Measurements from ENCODE around the gene AOPEP. TPM values are rescaled to one million over a fixed set of nuclear protein-coding genes. Genes with fewer than 3 reads are reported as not detected.

The AOPEP gene
- total RNA-seq, 2 experiments from 2014 or later: 13.5 to 17.0 TPM

DNA sequence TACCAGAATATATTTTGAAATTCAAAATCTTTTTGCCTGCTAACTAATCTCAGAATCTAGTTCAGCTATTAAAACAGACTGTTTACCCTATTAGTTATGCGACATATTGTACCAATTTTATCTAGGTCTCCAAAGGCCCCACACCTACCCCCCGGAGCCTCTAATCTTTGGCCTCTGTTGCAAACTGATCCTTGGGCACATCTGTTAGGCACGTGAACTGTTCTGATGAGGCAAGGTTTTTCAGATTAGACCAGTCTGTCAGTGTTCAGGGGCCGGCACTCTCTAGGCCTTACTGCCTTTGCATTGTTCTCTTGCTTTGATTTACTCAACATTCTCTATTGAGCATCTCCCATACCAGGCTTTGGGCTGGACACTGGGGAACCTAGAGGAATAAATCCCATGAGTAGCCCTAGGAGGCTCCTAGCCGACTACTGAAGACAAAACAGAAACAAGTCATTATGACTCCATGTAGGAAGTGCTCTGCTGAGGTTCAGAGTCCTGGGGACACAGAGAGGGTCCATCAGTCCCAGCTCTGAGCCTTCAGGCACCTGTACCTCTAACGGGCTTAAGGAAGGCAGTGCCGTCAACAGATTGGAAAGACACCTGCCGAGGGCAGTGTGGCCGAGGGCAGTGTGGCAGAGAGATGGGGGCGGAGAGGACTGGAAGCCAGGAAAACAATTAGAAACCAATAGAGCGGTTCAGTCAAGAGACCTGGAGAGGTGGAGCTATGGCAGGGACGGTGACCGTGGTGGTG, 245.1 kb downstream of the AOPEP start:
- no peaks in the 10 kb centered on the region for H3K9me3 Mint-ChIP-seq

DNA sequence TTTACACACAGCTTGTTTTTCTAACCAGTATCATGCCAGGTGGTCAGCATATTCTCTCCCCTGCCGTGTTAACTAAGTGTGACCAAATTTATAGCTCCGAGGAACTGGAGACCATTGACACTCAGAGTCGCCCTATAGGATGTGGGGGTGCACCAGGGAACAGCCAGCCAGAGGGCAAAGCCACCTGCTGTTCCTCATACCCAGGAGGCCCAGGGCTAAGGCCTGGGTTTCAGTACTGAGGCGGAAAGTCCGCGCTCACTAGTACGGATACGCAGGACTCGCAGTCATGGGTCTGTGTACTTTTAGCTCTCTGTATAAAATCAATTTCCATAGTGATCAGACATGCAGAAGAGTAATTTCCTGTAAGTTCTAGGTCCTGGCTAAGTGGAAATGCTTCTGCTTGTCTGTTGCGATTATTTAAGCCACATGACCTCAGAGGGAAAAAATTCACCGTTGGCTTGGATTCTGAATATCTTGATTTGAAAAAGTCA, 247.0 kb downstream of the AOPEP start:
- CTCF ChIA-PET: interaction anchor here (1.3 to 1.7 kb wide), 2 partner anchors 158 to 292 kb away, joined by 3 to 4 read pairs; no protein-coding TSS in a partner anchor
- Mint-ChIP-seq H3K9me3 (no peaks in the 10 kb centered on the region), H3K27me3 (no peaks in the 10 kb centered on the region), H3K27ac (no peak overlapping the region), H3K4me3 (no peak overlapping the region), H3K36me3 (ENCODE audit: low read depth) (no peaks in the 10 kb centered on the region), H3K4me1 (no peaks in the 10 kb centered on the region)
- DNase-seq: no peak
- POLR2A ChIA-PET: no interaction called here

More for the DNA sequence above, 245.1 kb downstream of the AOPEP start:
- Mint-ChIP-seq H3K36me3 (ENCODE audit: low read depth) (no peaks in the 10 kb centered on the region), H3K27me3 (no peaks in the 10 kb centered on the region), H3K27ac (no peak overlapping the region), H3K4me1 (no peaks in the 10 kb centered on the region), H3K4me3 (no peak overlapping the region)
- DNase-seq: no peak
- ChIA-PET CTCF (no interaction called here), POLR2A (no interaction called here)

GRCh38 chr9:94974154-94974879, 247.8 kb downstream of the AOPEP start:
- POLR2A ChIA-PET: no interaction called here
- Mint-ChIP-seq H3K4me1 (no peaks in the 10 kb centered on the region), H3K9me3 (no peaks in the 10 kb centered on the region), H3K4me3 (no peak overlapping the region), H3K27me3 (no peaks in the 10 kb centered on the region), H3K27ac (no peak overlapping the region), H3K36me3 (ENCODE audit: low read depth) (no peaks in the 10 kb centered on the region)
- DNase-seq: no peak
- CTCF ChIA-PET: interaction anchor here (1.7 kb wide), 1 partner anchor 157 kb away, joined by 4 read pairs; no protein-coding TSS in a partner anchor

- H3K27ac Mint-ChIP-seq: no peak overlapping the region
- DNase-seq: no peak
- no peaks in the 10 kb centered on the region for H3K36me3 Mint-ChIP-seq (ENCODE audit: low read depth)
- no peaks in the 10 kb centered on the region for H3K27me3 Mint-ChIP-seq
- ChIA-PET POLR2A (no interaction called here), CTCF (no interaction called here)
- H3K9me3 Mint-ChIP-seq: no peaks in the 10 kb centered on the region
- H3K4me3 Mint-ChIP-seq: no peak overlapping the region
- H3K4me1 Mint-ChIP-seq: no peaks in the 10 kb centered on the region
Observed at GRCh38 chr9:94975480-94975879, 249.0 kb downstream of the AOPEP start.

DNA sequence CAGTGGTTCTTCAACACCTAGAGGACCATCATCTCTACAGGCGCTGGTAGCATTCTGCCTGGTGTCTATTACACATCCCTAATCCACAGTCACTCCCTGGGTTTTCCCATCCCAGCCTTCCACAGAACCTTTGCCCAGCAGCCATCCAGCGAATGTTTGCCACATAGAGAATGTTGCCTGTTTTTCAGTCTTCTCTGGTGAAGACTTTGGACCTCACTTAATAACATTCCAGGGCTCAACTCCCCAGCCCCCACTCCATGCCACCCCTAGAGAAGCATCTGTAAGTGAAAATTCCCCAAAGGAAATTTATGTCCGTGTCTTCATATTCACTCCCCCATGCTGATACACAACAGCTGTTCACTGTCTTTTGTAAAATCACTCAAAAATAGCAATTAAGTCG, 249.6 kb downstream of the AOPEP start:
- Mint-ChIP-seq H3K27ac (no peak overlapping the region), H3K36me3 (ENCODE audit: low read depth) (no peaks in the 10 kb centered on the region), H3K4me3 (no peak overlapping the region), H3K4me1 (no peaks in the 10 kb centered on the region), H3K9me3 (no peaks in the 10 kb centered on the region), H3K27me3 (no peaks in the 10 kb centered on the region)
- POLR2A ChIA-PET: no interaction called here
- DNase-seq: no peak
- CTCF ChIA-PET: no interaction called here

GRCh38 chr9:94977416-94977815, 250.9 kb downstream of the AOPEP start:
- no peaks in the 10 kb centered on the region for H3K4me1 Mint-ChIP-seq
- CTCF ChIA-PET: no interaction called here
- H3K27ac Mint-ChIP-seq: no peak overlapping the region
- no peak overlapping the region for H3K4me3 Mint-ChIP-seq
- H3K36me3 Mint-ChIP-seq (ENCODE audit: low read depth): no peaks in the 10 kb centered on the region
- no peaks in the 10 kb centered on the region for H3K9me3 Mint-ChIP-seq
- DNase-seq: no peak
- POLR2A ChIA-PET: no interaction called here
- H3K27me3 Mint-ChIP-seq: no peaks in the 10 kb centered on the region

- H3K27ac Mint-ChIP-seq: no peak overlapping the region
- ChIA-PET POLR2A (no interaction called here), CTCF (no interaction called here)
Observed at GRCh38 chr9:94979904-94980507, 253.5 kb downstream of the AOPEP start.

DNA sequence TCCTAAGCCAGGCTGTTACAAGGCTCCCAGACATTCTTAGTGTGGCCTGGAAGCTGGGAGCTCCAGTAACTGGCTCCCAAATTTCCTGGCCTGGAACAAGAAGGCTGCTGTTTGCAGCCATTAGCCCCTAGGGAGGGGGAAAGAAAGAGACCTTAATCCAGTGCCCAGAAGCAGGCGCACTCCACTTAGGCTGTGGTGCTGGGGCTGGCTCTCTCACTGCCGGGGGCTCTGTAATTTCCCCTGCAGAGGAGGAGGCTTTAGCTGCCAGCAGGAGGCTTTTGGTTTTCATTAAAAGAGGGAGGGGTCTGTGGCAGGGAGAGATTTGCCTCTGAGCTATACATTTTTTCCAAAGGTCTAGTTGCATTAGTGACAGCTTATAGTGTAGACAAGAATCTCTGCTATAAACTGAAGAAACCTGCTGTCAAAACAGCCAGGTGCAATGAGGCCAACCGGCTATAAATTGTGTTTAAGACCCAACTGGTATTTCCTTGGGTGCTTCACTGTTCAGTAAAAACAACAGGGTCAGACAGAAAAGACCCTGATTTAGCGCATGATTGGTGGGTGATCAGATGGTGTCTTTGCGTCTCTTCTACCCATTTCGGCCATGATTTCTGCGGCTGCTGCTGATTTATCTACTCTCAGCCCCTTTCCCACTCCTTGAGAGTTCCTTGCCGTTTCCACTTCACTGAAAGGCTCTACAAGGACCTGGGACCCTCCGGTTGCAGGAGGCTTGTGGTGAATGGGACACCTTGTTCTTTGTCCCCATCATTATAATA, 254.6 kb downstream of the AOPEP start:
- no peak overlapping the region for H3K4me3 Mint-ChIP-seq
- H3K9me3 Mint-ChIP-seq: no peaks in the 10 kb centered on the region
- ChIA-PET CTCF (interaction anchor here (0.5 kb wide), 1 partner anchor 84 kb away, joined by 3 read pairs; no protein-coding TSS in a partner anchor), POLR2A (no interaction called here)
- no peak for DNase-seq
- peaks cover 10% of the 10 kb centered on the region for H3K4me1 Mint-ChIP-seq
- no peaks in the 10 kb centered on the region for H3K27me3 Mint-ChIP-seq
- no peak overlapping the region for H3K27ac Mint-ChIP-seq
- H3K36me3 Mint-ChIP-seq (ENCODE audit: low read depth): no peaks in the 10 kb centered on the region

More at GRCh38 chr9:94979904-94980507, 253.5 kb downstream of the AOPEP start:
- H3K4me3 Mint-ChIP-seq: no peak overlapping the region
- peaks cover 10% of the 10 kb centered on the region for H3K4me1 Mint-ChIP-seq
- no peaks in the 10 kb centered on the region for H3K9me3 Mint-ChIP-seq
- no peak for DNase-seq
- H3K36me3 Mint-ChIP-seq (ENCODE audit: low read depth): no peaks in the 10 kb centered on the region
- H3K27me3 Mint-ChIP-seq: no peaks in the 10 kb centered on the region

DNA sequence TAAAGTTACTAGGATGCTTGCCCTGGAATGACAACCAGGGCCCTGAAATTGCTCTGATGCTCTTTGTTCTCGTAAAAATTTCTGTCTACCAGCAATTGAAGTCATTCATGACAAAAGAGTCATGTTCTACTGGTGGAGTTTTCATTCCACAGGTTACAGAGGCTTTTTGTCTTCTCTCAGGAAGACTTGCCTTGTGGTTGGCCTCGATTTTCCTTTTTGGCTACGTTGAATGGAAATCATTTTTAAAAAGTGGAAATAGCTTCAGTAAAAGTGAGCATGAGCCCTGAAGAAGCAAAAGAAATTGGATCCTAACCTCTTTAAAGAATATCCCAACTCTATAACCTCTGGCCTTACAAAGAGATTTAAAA, 255.2 kb downstream of the AOPEP start:
- no peak for DNase-seq
- H3K4me3 Mint-ChIP-seq: no peak overlapping the region
- H3K4me1 Mint-ChIP-seq: peaks cover 10% of the 10 kb centered on the region
- H3K36me3 Mint-ChIP-seq (ENCODE audit: low read depth): no peaks in the 10 kb centered on the region
- H3K27me3 Mint-ChIP-seq: no peaks in the 10 kb centered on the region
- POLR2A ChIA-PET: no interaction called here
- CTCF ChIA-PET: no interaction called here
- H3K9me3 Mint-ChIP-seq: no peaks in the 10 kb centered on the region
- no peak overlapping the region for H3K27ac Mint-ChIP-seq

DNA sequence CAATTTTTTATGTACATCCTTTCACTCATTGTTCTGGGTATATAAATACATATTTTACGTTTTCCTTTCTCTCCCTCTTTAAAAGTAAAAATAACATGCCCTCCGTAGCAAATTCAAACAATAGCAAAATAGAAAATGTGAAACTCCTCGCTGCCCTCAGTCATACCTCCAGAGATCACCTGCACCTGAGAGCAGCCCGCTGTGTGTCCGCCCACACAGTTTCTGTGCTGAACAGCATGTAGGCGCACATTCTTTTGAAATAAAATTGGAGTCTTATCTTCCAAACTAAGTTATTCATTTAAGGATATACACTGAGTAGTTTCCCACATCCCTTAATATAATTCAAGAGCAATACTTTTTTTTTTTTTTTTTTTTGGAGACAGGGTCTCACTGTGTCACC, 255.7 kb downstream of the AOPEP start:
- POLR2A ChIA-PET: no interaction called here
- H3K36me3 Mint-ChIP-seq (ENCODE audit: low read depth): no peaks in the 10 kb centered on the region
- CTCF ChIA-PET: no interaction called here
- DNase-seq: no peak
- no peaks in the 10 kb centered on the region for H3K27me3 Mint-ChIP-seq
- H3K27ac Mint-ChIP-seq: no peak overlapping the region
- H3K4me1 Mint-ChIP-seq: peaks cover 10% of the 10 kb centered on the region
- H3K4me3 Mint-ChIP-seq: no peak overlapping the region
- no peaks in the 10 kb centered on the region for H3K9me3 Mint-ChIP-seq

GRCh38 chr9:94983552-94983951, 257.1 kb downstream of the AOPEP start:
- H3K27ac Mint-ChIP-seq: no peak overlapping the region
- no peaks in the 10 kb centered on the region for H3K36me3 Mint-ChIP-seq (ENCODE audit: low read depth)
- no peak for DNase-seq
- H3K27me3 Mint-ChIP-seq: no peaks in the 10 kb centered on the region
- peaks cover 10% of the 10 kb centered on the region for H3K4me1 Mint-ChIP-seq
- ChIA-PET CTCF (interaction anchor here (1.3 kb wide), 1 partner anchor 143 kb away, joined by 3 read pairs; no protein-coding TSS in a partner anchor), POLR2A (no interaction called here)
- H3K4me3 Mint-ChIP-seq: no peak overlapping the region
- no peaks in the 10 kb centered on the region for H3K9me3 Mint-ChIP-seq

- DNase-seq: no peak
- Mint-ChIP-seq H3K27me3 (no peaks in the 10 kb centered on the region), H3K27ac (no peak overlapping the region), H3K4me3 (no peak overlapping the region), H3K36me3 (ENCODE audit: low read depth) (no peaks in the 10 kb centered on the region), H3K9me3 (no peaks in the 10 kb centered on the region), H3K4me1 (peaks cover 10% of the 10 kb centered on the region)
- ChIA-PET CTCF (no interaction called here), POLR2A (interaction anchor here (0.6 kb wide), 1 partner anchor 304 kb away, joined by 3 read pairs; no protein-coding TSS in a partner anchor)
Observed at GRCh38 chr9:94984891-94985476, 258.5 kb downstream of the AOPEP start.

All from activated CD4-positive, alpha-beta memory T cell treated with anti-CD3 and anti-CD28 coated beads, Interleukin-2, amount 10 ng/mL, durations not matched to agents 7 days and 5 days (primary cell).